Coronary artery (tissue), 2 donors: ENCODE results near the gene TRAF3.

Experiments used
- DNase-seq: peaks from one replicate; pipeline ENCODE4 v3.0.0-alpha.2; 2017; ENCODE audit warnings: low spot score
- H3K27ac ChIP-seq, 2 donors: fragments of 200-600 bp; sonication (generic); one replicate each; pipeline ENCODE4 v1.5.1; 2016 to 2019
- H3K4me3 ChIP-seq: fragments of 200-600 bp; sonication (generic); 2 replicates; pipeline ENCODE4 v1.5.1; 2016; ENCODE audit warnings: mild to moderate bottlenecking, moderate library complexity
- CTCF ChIP-seq: fragments of 200-600 bp; sonication (generic); IDR thresholded peaks from one replicate; pipeline ENCODE4 v1.5.1; 2019; ENCODE audit warnings: antibody characterized with exemption

Gene TRAF3

GRCh38 chr14:102751088-102751487 lies 26.2 kb upstream of the TRAF3 start:
- no peak for TF ChIP-seq CTCF
- no peak for DNase-seq
- no peak overlapping the region for H3K27ac ChIP-seq
- no peak overlapping the region for H3K4me3 ChIP-seq

DNA sequence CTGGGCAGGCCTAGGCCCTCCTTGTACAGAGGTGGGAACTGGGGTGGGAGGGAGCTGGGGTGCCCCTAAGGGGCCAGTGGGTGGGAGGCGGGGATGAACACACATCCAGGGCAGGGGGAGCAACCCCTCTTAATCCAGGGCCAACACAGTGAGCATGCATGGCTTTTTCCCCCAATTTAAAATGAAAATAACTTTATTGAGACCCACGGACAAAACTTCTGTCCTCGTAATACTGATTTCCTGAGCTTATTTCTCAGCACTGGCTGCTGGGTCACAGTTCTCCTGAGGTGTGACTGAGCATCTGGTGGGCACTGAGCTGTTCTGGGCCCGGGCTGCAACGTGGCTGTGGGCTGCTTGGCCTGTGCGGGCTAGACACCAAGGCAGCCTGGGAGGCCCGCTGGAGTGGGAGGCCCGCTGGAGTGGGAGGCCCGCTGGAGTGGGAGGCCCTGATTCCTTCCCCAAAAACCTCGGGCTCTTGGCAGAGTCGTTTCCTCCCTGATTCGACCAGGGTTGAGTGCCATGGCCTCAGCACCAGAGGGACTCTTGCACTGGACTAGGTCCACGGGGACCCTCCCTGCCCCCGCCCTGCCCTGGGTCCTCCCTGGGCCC lies 24.9 kb upstream of the TRAF3 start:
- Histone ChIP-seq H3K27ac (no peak overlapping the region), H3K4me3 (no peak overlapping the region)
- no peak for TF ChIP-seq CTCF
- no peak for DNase-seq

DNA sequence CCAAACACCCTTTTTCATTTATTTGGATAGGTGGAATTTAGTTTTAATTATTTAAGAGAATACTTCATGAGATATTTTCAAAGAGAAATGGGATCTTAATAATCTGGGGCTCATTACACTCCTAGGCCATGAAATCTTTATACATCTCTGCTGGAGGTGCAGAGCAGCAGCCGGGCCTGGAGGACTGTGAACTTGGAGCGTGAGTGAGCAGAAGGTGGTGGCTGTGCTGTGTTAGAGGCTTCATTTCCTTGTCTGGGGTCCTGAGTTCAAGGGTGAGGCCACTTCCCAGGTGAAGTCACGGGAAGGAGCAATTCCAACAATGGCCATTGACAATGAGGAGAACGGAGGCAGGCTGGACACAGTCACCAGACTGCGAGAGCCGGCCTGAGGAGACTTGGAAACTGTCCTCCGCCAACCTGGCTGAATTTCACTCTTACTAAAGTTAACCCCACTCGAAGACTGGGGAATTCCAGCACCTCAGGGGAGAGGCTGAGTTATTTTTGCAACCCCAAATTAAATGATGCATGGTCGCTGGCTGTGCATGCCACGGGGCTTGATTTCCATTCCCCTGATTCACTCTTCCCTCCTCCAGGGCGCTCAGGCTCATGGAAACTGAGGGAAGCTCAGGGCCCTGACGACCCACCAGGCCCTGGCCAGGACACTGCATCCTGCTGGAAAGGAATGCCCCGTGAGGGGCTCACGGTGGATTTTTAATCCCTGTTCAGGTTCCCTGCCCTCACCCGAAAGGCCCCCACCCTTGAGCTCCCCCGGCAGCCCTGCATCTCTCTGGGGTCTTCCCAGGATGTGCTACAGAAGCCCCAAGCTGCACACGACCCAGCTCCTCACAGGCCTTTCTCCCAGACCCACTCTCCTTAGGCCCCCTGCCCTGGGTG lies 22.6 kb upstream of the TRAF3 start:
- TF ChIP-seq CTCF, result no peak
- Histone ChIP-seq H3K4me3 (no peak overlapping the region), H3K27ac (no peak overlapping the region)
- DNase-seq, result no peak

GRCh38 chr14:102757646-102758045 lies 19.6 kb upstream of the TRAF3 start:
- no peak overlapping the region for H3K4me3 ChIP-seq
- no peak for TF ChIP-seq CTCF

DNA sequence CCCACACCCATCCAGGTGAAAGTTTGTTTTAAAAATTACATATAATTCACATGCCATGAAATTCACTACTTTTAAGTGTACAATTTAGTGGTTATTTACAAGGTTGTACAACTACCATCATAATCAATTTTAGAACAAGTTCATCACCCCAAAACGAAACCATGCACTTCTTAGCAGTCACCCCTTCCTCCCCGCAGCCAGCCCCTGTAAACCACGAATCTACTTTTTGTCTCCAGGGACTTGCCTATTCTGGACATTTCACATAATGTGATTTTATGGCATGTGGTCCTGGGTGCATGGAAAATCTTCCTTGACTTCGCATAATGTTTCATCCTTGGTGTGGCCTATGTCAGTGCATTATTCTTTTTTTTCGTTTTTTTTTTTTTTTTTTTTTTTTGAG lies 19.2 kb upstream of the TRAF3 start:
- no peak overlapping the region for H3K27ac ChIP-seq
- DNase-seq, result no peak
- H3K4me3 ChIP-seq, result no peak overlapping the region
- no peak for TF ChIP-seq CTCF

More at GRCh38 chr14:102757646-102758045, 19.6 kb upstream of the TRAF3 start:
- H3K27ac ChIP-seq, result no peak overlapping the region
- no peak for DNase-seq

GRCh38 chr14:102759456-102760187 lies 17.6 kb upstream of the TRAF3 start:
- Histone ChIP-seq H3K4me3 (no peak overlapping the region), H3K27ac (no peak overlapping the region)
- no peak for DNase-seq
- TF ChIP-seq CTCF, result no peak
